Sciatic nerve (tissue), 2 donors: ENCODE measurements around the gene BTG1. TPM values are rescaled to one million over a fixed set of nuclear protein-coding genes. Genes with fewer than 3 reads are reported as not detected.

ENCODE experiments used
- ATAC-seq: fragments of 200-7000 bp; cut with Tn5 transposase; one replicate; pipeline ENCODE4 v1.9.1; 2020; ENCODE audit warnings: mild to moderate bottlenecking, moderate library complexity
- DNase-seq: peaks from one replicate; pipeline ENCODE4 v3.0.0-alpha.2; 2020; ENCODE audit warnings: low spot score
- intact Hi-C: fragments of 100-400 bp; cut with DNase I; formaldehyde crosslinking; loops from one replicate; pipeline ENCODE4 v1.14.2; 2022
- total RNA-seq: library from RNA; stranded (reverse); fragmentation: NEBNext Ultra II Directional; extraction: Animal tissue kit (Norgen Biotek cat#: 25700); gene quantifications from one replicate; pipeline ENCODE4 v1.2.1, GENCODE V29; 2021
- donor health status: DM: no; HTN: no; CAD: no.
- donor health status: DM: no; HTN: no; CAD: no.

BTG1 gene, protein sequence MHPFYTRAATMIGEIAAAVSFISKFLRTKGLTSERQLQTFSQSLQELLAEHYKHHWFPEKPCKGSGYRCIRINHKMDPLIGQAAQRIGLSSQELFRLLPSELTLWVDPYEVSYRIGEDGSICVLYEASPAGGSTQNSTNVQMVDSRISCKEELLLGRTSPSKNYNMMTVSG
- total RNA-seq: 144 TPM

DNA sequence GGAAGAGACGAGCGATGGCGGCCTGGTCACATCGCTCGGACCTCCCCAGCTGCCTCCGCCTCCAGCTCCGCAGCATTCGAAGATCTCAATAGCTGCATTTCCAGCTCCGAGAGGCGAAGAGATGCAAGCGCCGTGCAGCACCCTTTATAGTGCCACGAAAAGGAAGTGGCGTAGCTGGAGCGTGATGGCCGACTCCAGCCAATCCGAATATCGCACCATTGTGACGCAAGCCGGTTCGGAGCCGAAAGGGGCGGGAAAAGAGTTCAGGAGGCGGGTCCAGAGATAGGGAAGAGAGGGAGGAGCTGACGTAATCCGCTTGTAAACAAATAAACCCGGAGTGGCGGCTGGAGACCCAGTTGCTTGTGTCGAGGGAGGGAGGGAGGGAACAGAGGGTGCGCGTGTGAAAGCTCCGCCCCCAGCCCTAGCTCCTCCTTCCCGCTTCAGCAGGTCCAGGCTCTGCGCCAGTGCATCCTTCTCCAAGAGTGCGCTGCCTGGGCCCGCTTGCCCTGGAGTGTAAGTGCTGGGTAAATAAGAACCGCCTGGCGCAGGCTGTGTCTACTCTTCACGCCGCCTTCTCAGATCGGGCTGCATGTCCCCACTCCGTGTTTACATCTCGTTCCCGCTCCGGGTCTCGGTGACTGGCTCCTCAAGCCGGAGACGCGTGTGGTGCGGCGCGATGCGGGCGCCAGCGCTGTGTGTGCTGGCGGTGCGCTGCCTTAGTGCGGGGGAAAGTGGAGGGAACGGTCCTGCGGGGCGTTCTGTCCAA is at the start of gene BTG1:
BTG1 (minus strand) TSS at position 116 of the 766 bp plus-strand sequence. CDS start 311 bp downstream, outside the sequence.
- intact Hi-C loops: loop anchor here (10.0 kb wide), 1 partner anchor 359 kb away; no protein-coding TSS in a partner anchor

DNA sequence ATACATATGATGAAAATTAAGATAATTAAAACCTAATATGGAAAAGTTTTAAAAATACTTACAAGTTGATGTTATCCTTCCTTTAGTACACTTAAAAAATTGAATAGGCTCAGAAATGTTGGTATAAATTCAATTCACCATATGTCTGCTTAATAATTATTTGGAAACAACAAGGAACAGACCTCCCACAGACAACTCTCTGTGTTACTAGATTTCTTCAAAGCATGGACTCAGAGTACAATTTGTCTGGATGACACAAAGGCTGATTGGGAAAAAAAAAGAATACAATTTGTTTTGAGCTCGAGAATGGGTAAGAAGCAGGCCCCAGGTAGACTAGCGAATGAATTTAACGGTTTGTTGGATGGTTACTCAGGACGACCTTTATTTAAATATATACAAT is 48.9 kb upstream of the BTG1 start:
- ATAC-seq (no peak), DNase-seq (no peak)
- intact Hi-C loops: no loop called here

More for the DNA sequence above, at the start of gene BTG1:
- peak; percentile 95 for ATAC-seq
- DNase-seq: peak; percentile 99

DNA sequence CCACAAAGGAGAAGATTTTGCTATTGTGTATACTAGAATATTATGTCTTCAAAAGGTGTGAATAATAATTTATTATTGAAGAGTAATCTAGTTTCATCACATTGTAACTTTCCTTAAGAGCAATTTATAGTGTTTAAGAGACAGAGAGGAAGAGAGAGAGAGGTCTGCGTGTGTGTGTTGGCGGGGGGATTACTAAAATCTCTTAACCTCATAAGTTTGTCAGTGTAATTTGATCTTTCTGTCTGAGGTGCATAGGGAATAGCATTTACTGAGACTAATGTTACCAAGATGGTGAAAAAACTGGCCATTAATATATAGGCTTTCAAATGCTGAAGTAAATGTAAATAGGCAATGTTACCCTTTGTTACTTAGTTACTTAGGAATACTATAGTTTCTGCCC is 48.2 kb upstream of the BTG1 start:
- intact Hi-C loops: no loop called here
- no peak for ATAC-seq

DNA sequence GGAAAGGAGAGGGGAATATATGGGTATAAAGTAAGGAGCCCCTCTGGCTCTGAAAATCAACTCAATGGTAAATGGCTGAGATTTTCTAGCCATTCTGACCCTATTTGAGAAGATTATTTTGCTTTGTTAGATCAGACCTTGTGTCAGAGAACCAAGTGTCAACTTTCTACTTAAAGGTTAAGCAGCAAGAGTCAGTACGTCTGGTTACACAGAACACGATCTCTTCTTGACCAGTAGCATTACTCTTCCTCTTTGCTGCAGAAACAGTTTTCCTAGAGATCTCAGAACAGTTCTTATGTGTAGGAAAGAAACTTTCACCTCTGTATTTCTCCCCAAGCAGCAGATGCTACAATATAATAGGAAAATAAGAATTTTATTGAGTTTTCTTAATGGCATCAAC is 47.4 kb upstream of the BTG1 start:
- intact Hi-C loops: no loop called here
- DNase-seq (no peak), ATAC-seq (peak; percentile 48)

More for the DNA sequence above, 48.2 kb upstream of the BTG1 start:
- DNase-seq: no peak

DNA sequence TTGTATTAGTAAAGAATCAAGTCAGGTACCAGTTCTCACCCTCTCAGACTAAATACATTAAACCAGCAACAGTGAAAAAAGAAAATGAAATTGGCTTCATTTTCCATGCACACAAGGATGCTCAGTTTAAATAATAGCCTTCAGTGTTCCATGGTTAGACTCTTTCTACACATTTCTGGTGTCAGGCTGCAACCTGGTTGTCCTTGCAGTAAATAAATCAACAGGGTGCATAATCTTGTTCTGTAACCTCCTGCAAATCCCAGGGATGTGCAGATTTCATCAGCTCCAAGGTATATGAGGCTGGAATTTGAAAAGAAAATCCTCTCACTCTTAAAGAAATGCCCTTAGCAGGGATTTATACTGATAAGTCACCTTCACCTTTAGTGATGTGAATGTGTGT is 46.7 kb upstream of the BTG1 start:
- DNase-seq (no peak), ATAC-seq (no peak)

DNA sequence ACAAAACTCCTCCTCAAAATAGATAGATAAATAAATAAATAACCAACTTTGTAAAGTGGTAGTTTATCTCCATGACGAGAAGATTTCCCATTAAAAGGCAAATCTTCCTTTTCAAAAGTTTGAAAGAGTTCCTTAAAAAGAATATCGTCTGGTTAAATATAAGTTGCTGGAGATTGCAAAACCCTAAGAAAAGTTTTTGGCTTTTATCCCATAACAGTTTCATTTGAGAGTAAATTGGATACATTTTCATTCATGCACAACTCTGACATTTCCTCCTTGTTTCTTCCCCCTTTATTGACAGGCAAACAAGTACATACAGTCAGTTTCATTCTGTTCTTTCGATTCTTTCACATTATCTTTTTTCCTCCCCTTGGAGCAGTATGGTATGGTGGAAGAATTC is 45.4 kb upstream of the BTG1 start:
- no peak for DNase-seq
- ATAC-seq: peak; percentile 22
- intact Hi-C loops: no loop called here

More for the DNA sequence above, 46.7 kb upstream of the BTG1 start:
- intact Hi-C loops: no loop called here

DNA sequence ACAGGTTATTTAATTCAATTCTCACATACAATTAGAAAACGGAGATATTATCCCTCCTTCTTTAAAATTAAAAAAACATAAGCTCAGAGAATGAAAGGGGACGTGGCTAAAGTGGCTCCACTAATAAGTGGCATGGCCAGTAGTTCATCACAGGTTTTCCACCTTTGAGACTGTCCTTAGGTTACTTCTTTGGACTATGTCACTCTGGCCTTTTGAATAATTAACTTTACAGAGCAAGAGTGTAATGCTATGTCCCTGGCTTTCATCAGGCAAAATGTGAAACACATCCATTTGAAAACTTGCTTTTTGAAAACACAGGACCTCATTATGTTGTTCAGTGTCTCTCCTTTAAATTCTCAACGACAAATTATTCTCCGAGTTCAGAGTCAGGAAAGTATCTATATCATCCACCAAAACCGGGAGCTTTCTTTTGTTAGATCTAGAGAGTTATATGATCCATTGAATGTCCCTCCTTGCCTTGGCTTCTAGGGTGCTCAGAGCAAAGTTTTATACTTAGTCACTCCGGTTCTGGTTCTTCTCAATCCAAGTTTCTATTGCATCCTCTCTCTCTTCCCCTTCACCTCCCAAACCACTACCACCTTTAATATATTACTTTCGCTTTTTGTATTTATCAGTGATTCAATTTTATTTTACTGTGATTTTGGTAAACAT is 43.0 kb upstream of the BTG1 start:
- intact Hi-C loops: no loop called here
- no peak for DNase-seq
- ATAC-seq: no peak

DNA sequence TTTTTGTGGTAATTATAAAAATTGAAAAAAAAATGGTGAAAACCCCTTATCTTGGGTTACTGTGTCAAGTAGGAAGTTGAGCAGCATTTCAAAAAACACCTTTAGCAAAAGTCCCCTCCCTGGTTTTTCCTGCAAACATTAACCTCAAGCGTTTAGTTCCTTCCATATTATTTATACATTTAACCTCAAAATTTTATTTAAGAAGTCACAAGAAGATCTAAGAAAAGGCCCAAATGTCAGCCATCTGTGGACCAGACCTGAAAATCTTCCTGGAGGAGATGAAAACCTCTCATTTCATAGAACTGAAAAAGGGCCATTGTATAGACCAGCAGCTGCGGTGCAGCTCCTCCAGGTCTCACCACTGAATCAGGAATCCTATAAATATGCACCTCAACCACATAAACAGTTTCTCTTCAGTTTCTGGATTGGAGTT is 40.4 kb upstream of the BTG1 start:
- intact Hi-C loops: no loop called here
- ATAC-seq (no peak), DNase-seq (no peak)

DNA sequence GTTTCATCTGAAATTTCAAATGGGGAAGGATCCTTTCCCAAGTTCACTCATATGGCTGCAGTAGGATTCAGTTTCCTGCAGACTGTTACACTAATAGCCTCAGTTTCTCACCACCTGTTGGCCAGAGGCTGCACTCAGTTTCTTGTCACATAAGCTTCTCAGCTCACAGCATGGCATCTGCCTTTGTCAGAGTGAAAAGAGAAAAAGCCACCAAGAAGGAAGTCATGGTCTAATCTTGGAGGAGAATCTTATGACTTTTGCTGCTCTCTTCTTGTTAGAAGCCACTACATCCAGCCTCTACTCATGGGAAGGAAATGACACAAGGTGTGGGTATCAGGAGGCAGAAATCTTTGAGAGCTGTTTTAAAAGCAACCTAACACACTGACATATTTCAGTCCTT is 39.4 kb upstream of the BTG1 start:
- ATAC-seq: no peak
- intact Hi-C loops: no loop called here
- no peak for DNase-seq

DNA sequence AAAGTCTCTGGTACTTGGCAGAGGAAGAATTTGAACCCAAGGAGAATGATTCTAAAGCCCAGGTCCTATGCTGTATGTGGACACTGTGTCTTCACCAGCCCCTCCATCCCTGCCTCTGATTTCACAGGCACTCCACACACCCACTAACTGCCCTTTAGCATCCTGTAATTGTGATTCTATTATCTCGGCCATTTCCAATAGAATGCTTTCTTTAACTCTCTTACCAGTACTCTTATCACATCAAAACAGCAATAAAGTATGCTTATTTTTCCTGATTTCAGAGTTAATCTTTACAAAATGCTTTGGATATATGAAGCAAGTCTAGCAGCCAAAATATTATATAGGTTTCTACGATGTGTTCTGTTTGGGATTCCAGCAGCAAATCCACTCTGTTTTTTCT is 37.9 kb upstream of the BTG1 start:
- ATAC-seq: no peak
- no peak for DNase-seq
- intact Hi-C loops: no loop called here

DNA sequence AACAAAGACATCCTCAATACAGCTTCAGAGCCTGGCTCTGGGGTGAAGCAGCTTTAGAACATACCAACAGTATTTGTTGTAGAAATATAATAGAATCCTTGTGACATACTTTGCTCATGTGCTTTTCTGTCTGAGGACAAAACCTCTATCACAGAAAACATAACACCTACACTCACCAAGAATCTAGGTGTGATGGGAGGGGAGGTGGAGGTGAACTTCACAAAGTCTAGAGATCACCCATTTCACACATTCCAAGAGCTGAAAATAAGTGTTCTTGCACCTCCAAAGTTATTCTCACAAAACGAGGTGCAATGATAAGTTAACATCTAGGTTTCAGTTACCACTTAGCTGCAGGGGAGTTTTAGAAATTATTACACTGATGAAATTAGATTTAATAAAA is 32.7 kb upstream of the BTG1 start:
- intact Hi-C loops: no loop called here
- ATAC-seq (no peak), DNase-seq (no peak)

DNA sequence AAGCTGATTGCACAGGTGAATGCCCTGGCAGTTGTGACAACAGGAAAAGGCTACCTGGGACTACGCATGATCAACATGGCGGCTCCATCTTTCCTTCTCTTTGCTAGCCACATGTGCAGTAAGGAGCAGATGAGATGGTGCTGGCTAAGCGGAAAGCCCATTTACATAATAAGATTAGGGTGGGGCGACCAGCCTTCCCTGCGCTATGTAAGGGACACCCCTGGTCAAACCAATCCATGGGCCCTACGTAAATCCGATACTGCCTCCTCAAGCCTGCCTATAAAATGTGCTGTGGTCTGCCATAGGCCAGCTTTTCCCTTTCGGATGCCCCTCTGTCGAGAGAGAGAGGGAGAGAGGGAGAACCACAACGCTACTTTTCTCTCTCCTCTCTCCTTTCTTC is 31.0 kb upstream of the BTG1 start:
- intact Hi-C loops: no loop called here
- ATAC-seq: no peak
- DNase-seq: no peak

DNA sequence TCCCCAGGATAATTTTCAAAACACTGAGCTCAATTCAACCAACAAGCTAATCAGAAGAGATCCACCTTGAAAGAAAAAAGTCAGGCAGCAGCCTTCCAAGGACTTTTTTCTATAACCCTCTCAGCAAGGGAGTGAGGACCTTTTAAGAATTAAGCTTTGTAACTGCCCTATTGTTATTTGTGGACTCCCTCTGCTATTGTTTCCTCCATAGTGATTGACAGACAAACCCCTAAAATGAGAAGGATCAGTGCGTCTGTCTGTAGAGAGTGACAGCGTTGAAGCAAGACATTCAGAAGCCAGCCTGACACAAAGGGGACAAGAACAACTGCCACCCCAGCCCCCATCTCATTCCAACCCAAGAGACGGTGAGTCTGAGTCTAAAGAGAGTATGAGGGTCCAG is 30.3 kb upstream of the BTG1 start:
- intact Hi-C loops: no loop called here
- ATAC-seq (no peak), DNase-seq (no peak)

DNA sequence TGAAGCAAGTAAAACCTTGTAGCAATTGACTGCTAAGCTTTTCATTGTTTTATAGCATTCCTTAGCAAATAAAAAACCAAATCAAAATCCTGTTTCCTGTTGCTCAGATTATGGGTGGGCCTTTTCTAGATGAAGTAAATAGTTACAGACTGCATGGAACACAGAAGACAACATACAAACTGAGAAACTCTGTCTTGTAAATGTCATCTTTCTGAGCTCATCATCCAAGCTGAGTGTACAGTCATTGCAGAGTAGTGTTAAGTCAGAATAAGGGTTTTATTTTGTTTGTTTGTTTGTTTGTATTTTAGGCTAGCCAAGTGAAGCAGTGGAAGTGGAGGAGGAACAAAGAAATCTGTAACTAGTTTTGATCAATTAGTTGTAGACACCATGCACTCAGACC is 24.4 kb upstream of the BTG1 start:
- DNase-seq (no peak), ATAC-seq (no peak)
- intact Hi-C loops: no loop called here

DNA sequence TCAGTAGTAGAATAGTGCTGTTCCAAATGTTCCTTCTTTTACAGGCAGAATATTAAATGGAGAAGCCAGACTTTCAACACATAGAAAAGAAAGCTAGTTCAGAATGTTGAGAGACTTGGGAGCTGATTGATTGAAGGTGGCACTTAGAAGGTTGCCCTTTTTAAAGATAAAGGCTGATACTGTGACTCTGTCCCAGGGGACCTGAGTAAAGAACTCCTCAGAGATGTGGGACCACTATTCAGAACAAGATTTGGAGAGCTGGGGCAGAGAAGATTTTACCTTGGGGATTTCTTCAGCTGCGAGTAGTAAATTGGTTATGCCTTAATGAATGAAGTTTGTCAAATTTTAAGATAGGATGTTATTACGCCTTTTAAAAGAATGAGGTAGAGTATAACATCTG is 21.4 kb upstream of the BTG1 start:
- DNase-seq (no peak), ATAC-seq (no peak)
- intact Hi-C loops: no loop called here

DNA sequence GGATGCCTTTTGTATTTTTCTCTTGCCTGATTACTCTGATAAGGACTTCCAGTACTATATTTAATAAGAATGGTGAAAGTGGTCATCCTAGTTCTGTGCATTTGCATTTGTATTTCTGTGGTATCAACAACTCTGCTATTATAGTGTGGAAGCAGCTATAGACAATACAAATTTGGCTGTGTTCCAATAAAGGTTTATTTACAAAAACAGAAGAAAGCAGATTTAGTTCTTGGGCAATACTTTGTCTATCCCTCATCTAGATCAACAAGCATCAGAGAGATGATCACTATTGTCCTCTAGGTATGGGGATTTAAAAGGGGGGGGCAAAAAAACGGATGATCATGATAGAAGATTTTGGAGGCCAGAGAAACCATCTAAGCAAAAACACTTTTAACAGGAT is 19.1 kb upstream of the BTG1 start:
- intact Hi-C loops: no loop called here
- no peak for DNase-seq

DNA sequence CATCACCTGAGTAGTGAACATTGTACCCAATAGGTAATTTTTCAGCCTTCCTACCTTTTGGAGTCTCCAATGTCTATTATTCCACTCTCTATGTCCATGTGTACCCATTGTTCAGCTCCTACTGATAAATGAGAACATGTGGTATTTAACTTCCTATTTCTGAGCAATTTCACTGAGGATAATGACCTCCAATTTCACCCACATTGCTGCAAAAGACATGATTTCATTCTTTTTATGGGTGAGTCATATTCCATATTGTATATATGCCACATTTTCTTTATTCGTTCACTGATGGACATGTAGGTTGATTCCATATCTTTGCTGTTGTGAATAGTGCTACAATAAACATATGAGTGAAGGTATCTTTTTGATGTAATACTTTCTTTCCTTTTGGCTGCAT is 16.4 kb upstream of the BTG1 start:
- intact Hi-C loops: no loop called here
- ATAC-seq (no peak), DNase-seq (no peak)

More for the DNA sequence above, 19.1 kb upstream of the BTG1 start:
- ATAC-seq: no peak

DNA sequence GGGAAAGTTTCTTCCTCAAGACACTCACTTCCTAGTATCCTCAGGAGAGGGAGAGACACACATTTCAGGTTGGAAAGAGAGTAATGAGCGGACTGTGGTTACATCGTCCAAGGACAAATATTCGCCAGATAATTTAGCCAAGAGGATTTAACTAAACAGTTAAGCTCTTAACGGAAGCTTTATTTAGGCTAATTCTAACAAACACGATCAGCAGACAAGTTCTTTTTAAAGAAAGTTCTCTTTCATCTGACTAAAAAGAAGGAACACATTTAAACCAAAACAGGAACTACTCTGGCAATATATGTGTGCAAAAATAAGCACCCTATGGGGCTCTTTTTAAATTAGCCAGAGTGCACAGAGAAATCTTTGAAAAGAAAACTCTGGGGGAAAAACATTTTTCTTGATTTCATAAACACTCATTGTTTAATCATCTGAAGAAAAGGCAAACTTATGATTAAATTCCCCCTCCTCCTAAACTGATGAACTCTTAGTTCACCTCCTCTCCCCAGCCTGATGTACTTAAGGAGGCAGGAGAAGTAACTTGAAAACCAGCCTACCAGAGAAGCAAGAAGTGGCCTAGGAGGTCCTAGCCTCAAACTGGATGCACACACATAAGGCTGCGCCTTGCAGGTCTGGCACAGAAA is 13.3 kb upstream of the BTG1 start:
- ATAC-seq: peak; percentile 65
- intact Hi-C loops: no loop called here
- no peak for DNase-seq

DNA sequence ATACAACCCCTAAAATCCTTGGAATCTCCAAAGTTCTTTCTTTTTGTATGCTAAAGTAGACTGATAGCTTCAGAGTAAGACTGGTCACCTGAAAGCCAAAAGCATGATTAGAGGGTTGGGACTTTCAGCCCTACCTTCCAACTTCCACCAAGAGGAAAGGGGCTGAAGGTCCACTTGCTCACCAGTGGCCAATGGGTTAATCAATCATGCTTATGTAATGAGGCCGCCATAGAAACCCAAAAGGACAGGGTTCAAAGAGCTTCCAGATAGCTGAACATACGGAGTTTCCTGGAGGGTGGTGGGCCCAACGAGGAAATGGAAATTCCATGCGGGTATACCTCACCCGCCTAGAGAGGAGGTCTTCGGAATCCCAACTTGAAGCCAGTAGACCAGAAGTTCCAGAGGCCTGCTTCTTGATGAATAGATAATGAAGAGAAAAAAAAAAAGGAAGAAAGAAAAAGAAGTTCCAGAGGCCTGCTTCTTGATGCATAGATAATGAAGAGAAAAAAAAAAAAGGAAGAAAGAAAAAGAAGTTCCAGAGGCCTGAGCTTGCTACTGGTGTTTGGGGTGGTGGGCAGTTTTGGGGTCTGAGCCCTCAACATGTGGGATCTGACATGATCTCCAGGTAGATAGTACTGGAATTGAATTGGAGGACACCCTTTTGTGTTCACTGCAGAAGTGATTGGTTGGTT is 11.2 kb upstream of the BTG1 start:
- no peak for ATAC-seq
- no peak for DNase-seq
- intact Hi-C loops: no loop called here
